GM18861 (cell line): ENCODE results near the gene FCN1.

Experiments
- ATAC-seq: cut with Tn5 transposase; IDR thresholded peaks from one replicate; pipeline ENCODE4 v1.9.1; 2021; ENCODE audit not compliant: unreplicated experiment

Gene FCN1

GRCh38 chr9:134880484-134881312 is 37.0 kb downstream of the FCN1 start, which contains the start of gene FCN2:
FCN2 (plus strand) TSS chr9:134880810; CDS start chr9:134880822, 12 bp downstream.
- no peak for ATAC-seq

GRCh38 chr9:134879664-134880483 is 37.8 kb downstream of the FCN1 start:
- no peak for ATAC-seq

GRCh38 chr9:134877541-134877940 is 40.2 kb downstream of the FCN1 start:
- no peak for ATAC-seq

GRCh38 chr9:134875371-134875770 is 42.3 kb downstream of the FCN1 start:
- no peak for ATAC-seq

GRCh38 chr9:134872482-134873231 is 45.1 kb downstream of the FCN1 start:
- no peak for ATAC-seq

GRCh38 chr9:134871697-134872340 is 45.9 kb downstream of the FCN1 start:
- ATAC-seq: no peak

GRCh38 chr9:134870746-134871662 is 46.7 kb downstream of the FCN1 start:
- no peak for ATAC-seq

GRCh38 chr9:134870301-134870694 is 47.4 kb downstream of the FCN1 start:
- ATAC-seq: no peak

GRCh38 chr9:134869554-134870300 is 48.0 kb downstream of the FCN1 start:
- no peak for ATAC-seq

- no peak for ATAC-seq
These were observed 48.8 kb downstream of the FCN1 start for GRCh38 chr9:134868751-134869553.

GRCh38 chr9:134867917-134868750 is 49.6 kb downstream of the FCN1 start:
- ATAC-seq: no peak

GRCh38 chr9:134864821-134865190 is 52.9 kb downstream of the FCN1 start:
- no peak for ATAC-seq

GRCh38 chr9:134863941-134864820 is 53.5 kb downstream of the FCN1 start:
- ATAC-seq: no peak

GRCh38 chr9:134863306-134863902 is 54.3 kb downstream of the FCN1 start:
- ATAC-seq: no peak

GRCh38 chr9:134861595-134862334 is 55.9 kb downstream of the FCN1 start:
- ATAC-seq: no peak
